ENCODE results near the gene RSAD1. TPM values are rescaled to one million over a fixed set of nuclear protein-coding genes. Genes with fewer than 3 reads are reported as not detected.
A peak's percentile ranks its signal among the peaks of the same experiment; 100 is the strongest.

The RSAD1 gene
- total and polyA plus RNA-seq, 3 experiments from 2014 or later = 45.7 to 66.4 (median 46.8) TPM

DNA sequence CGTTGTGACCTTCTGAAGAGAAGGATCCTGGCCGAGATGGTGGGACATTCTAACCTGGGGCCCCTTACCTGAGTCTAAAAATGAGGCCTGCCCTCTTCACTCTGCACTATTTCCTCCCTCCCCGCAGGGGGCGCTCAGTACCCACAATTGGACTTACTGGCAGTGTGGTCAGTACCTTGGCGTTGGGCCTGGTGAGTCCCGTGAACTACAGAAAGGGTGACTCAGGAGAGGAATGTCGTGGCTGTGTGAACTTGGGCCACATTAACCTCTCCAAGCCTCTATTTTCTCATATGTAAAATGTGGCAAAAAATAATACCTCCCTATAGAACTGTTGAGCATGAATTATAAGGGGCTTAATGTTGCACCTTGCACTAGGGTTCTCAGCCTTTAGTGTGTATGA is 3.9 kb downstream of the RSAD1 start:
- POLR2A ChIA-PET = no interaction called here
- CTCF ChIA-PET = interaction anchor here (0.6 to 1.1 kb wide), 5 partner anchors 10 to 390 kb away, joined by 3 to 5 read pairs (median 3); no protein-coding TSS in a partner anchor
- no peaks in the 10 kb centered on the region for H3K27me3 Mint-ChIP-seq

DNA sequence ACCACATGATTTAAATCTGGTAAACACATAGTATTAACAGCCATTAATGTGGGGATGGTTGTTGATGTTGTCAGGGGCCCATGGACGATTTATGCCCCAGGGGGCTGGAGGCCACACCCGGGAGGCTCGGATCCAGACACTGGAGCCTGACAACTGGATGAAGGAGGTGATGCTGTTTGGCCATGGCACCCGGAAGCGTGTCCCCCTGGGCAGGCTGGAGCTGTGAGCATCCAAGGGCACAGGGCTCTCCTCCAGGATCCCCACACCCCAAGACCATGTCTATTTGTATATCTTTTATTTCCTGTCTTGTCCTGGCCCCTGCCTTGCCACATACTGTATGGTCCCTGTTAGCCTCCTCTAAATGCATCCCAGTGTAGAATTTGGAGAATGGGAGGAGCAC is 4.6 kb downstream of the RSAD1 start:
- H3K4me3 Mint-ChIP-seq = no peak overlapping the region
- ChIA-PET CTCF (interaction anchor here (0.6 to 1.3 kb wide), 3 partner anchors 10 to 211 kb away, joined by 3 to 5 read pairs (median 4); no protein-coding TSS in a partner anchor), POLR2A (interaction anchor here (0.7 kb wide), 1 partner anchor 312 kb away, joined by 3 read pairs; no protein-coding TSS in a partner anchor)

More for the DNA sequence above, 3.9 kb downstream of the RSAD1 start:
- peak; percentile 53 to 74 (median 60) for DNase-seq
- Histone ChIP-seq H3K4me1 (ENCODE audit: insufficient read depth, low read length) (peaks cover 16% of the 10 kb centered on the region), H3K4me3 (ENCODE audit: low read length) (no peak overlapping the region), H3K36me3 (ENCODE audit: insufficient read depth, low read length) (peaks cover 13% of the 10 kb centered on the region), H3K27ac (ENCODE audit: low read depth, low read length) (no peak overlapping the region), H3K9me3 (ENCODE audit: low read length) (no peaks in the 10 kb centered on the region), H3K27me3 (ENCODE audit: insufficient read depth, low read length, poor library complexity, severe bottlenecking) (no peaks in the 10 kb centered on the region)
- Mint-ChIP-seq H3K27ac (peak overlapping the region; percentile 17 to 90 (median 63)), H3K4me3 (peak overlapping the region in 1 of 7 donors; percentile 50), H3K36me3 (peaks cover 2 to 54% (median 3%) of the 10 kb centered on the region in 3 donors), H3K9me3 (no peaks in the 10 kb centered on the region), H3K4me1 (peaks cover 17 to 35% (median 32%) of the 10 kb centered on the region in 3 donors)

DNA sequence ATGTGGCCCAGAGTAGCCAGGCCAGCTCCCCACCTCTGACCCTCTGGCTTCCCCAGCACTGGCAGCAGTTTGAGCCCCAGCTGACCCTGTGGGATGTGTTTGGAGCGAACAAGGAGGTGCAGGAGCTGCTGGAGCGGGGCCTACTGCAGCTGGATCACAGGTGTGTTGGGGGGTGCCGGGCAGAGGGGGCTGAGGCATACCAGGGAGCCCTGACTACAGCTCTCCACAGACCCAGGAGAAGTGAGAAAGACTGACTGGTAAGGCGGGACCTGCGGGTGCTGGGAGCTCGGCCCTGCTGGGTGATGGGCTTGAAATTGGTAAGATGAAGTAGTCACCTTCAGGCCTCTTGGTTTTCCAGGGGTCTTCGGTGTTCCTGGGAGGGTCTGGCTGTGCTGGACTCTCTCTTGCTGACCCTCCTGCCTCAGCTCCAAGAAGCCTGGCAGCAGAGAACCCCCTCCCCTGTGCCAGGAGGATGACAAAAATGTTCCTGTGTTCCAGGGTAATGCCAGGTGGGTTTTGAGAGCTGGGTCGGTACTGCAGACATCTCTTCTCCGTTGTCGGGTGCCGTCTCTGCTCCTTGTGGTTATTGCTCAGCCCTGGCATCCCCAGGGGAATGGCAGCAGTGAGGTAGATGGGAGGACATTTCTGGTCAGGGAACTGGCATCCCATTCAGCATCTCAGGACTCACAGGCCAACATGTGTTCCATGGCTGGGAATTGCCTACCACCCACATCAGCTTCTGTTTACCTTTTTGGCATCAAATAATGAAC is 5.9 kb downstream of the RSAD1 start:
- peaks cover 11 to 23% (median 21%) of the 10 kb centered on the region in 3 donors for H3K4me1 Mint-ChIP-seq
- no peak overlapping the region for H3K4me3 Mint-ChIP-seq
- H3K9me3 Mint-ChIP-seq = no peaks in the 10 kb centered on the region
- Histone ChIP-seq H3K27ac (ENCODE audit: low read depth, low read length) (no peak overlapping the region), H3K4me3 (ENCODE audit: low read length) (no peak overlapping the region), H3K9me3 (ENCODE audit: low read length) (no peaks in the 10 kb centered on the region), H3K36me3 (ENCODE audit: insufficient read depth, low read length) (peaks cover 13% of the 10 kb centered on the region), H3K27me3 (ENCODE audit: insufficient read depth, low read length, poor library complexity, severe bottlenecking) (no peaks in the 10 kb centered on the region), H3K4me1 (ENCODE audit: insufficient read depth, low read length) (peaks cover 7% of the 10 kb centered on the region)
- no peaks in the 10 kb centered on the region for H3K27me3 Mint-ChIP-seq
- ChIA-PET CTCF (interaction anchor here (1.1 to 1.3 kb wide), 3 partner anchors 11 to 123 kb away, joined by 3 to 4 read pairs (median 3); no protein-coding TSS in a partner anchor), POLR2A (interaction anchor here (0.6 kb wide), 1 partner anchor 63 kb away, joined by 6 read pairs; no protein-coding TSS in a partner anchor)
- H3K36me3 Mint-ChIP-seq = peaks cover 2 to 54% (median 3%) of the 10 kb centered on the region in 3 donors
- DNase-seq = no peak
- peak overlapping the region in 2 of 8 donors; percentile 4 to 73 for H3K27ac Mint-ChIP-seq

More for the DNA sequence above, 4.6 kb downstream of the RSAD1 start:
- Mint-ChIP-seq H3K27me3 (no peaks in the 10 kb centered on the region), H3K27ac (no peak overlapping the region), H3K4me1 (peaks cover 15 to 31% (median 28%) of the 10 kb centered on the region in 3 donors), H3K36me3 (peaks cover 2 to 54% (median 3%) of the 10 kb centered on the region in 3 donors), H3K9me3 (no peaks in the 10 kb centered on the region)
- H3K36me3 ChIP-seq (ENCODE audit: insufficient read depth, low read length) = peaks cover 13% of the 10 kb centered on the region
- H3K9me3 ChIP-seq (ENCODE audit: low read length) = no peaks in the 10 kb centered on the region
- H3K27me3 ChIP-seq (ENCODE audit: insufficient read depth, low read length, poor library complexity, severe bottlenecking) = no peaks in the 10 kb centered on the region
- no peak overlapping the region for H3K27ac ChIP-seq (ENCODE audit: low read depth, low read length)
- peaks cover 10% of the 10 kb centered on the region for H3K4me1 ChIP-seq (ENCODE audit: insufficient read depth, low read length)
- H3K4me3 ChIP-seq (ENCODE audit: low read length) = no peak overlapping the region
- DNase-seq = no peak

DNA sequence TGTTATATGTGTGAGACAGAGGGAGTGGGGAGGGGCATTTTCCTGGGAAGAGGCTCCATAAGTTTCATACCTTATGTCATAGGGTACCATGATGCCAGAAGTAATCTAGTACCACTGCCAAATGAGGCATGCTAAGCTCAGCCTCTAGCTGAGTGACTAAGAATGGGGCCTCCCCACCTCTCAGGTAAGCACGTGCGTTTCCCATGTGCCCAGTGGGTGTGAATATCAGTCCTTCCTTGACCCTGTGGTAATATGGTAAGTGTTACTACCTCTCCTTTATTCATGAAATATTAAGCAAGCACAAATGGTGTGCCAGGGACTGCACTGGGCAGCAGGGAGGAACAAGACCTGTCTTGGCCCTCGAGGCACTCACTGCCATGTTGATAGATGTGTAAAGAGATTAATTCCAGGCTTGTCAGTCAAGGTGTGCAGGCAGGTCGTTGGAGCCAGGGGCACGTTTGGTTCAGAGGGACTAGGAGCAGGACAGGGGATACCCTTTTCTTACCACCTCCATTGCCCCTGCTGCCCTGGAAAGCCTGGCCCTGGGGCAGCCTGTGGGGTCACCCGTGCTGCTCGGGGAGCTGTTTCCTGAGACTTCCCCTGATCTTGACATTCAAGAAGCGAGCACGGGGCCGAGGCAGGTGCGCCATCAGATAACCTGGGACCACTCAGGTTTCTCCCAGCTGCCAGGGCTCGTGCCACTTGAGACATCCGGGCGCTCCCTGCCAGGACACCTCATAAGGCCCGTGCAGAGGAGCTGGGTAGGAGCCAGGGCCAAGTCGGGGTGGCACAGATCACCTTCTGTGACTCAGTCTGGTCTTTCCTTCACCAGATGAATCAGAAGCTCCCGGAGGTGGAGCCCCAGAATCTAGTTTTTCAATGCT is 8.8 kb downstream of the RSAD1 start:
- ChIA-PET POLR2A (no interaction called here), CTCF (interaction anchor here (1.0 to 1.2 kb wide), 2 partner anchors 8 to 14 kb away, joined by 3 to 4 read pairs; no protein-coding TSS in a partner anchor)
- Mint-ChIP-seq H3K4me1 (peaks cover 0 to 4% (median 4%) of the 10 kb centered on the region in 3 donors), H3K36me3 (peaks cover 2 to 46% (median 3%) of the 10 kb centered on the region in 3 donors), H3K4me3 (no peak overlapping the region), H3K9me3 (no peaks in the 10 kb centered on the region), H3K27ac (no peak overlapping the region), H3K27me3 (no peaks in the 10 kb centered on the region)
- H3K4me3 ChIP-seq (ENCODE audit: low read length) = no peak overlapping the region
- H3K4me1 ChIP-seq (ENCODE audit: insufficient read depth, low read length) = no peaks in the 10 kb centered on the region
- no peaks in the 10 kb centered on the region for H3K27me3 ChIP-seq (ENCODE audit: insufficient read depth, low read length, poor library complexity, severe bottlenecking)
- H3K27ac ChIP-seq (ENCODE audit: low read depth, low read length) = no peak overlapping the region
- peaks cover 8% of the 10 kb centered on the region for H3K36me3 ChIP-seq (ENCODE audit: insufficient read depth, low read length)
- no peaks in the 10 kb centered on the region for H3K9me3 ChIP-seq (ENCODE audit: low read length)
- DNase-seq = no peak

DNA sequence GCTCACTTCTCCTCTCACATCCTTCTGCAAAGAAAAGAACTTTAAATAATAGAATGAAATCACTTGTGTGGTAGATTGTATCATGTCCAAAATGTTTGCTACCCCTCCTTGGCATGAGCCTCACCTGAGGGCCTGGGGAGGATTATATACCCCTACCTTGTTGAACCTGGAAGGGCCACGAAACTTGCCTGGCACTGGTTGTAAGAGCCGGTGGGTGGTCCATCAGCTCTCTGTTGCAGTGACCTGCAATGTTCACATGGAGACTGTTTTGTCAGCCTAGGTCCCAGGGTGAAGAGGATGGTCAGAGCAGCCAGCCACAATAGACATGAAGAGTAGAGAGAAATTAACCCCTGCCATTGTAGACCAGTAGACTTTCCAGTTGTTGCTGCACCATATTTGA is 10.2 kb downstream of the RSAD1 start:
- DNase-seq = no peak
- H3K4me1 ChIP-seq (ENCODE audit: insufficient read depth, low read length) = no peaks in the 10 kb centered on the region
- Mint-ChIP-seq H3K36me3 (peaks cover 0 to 33% (median 0%) of the 10 kb centered on the region in 3 donors), H3K27ac (peak overlapping the region in 1 of 8 donors; percentile 65), H3K9me3 (no peaks in the 10 kb centered on the region), H3K27me3 (no peaks in the 10 kb centered on the region), H3K4me3 (no peak overlapping the region), H3K4me1 (no peaks in the 10 kb centered on the region)
- H3K4me3 ChIP-seq (ENCODE audit: low read length) = no peak overlapping the region
- POLR2A ChIA-PET = no interaction called here
- H3K9me3 ChIP-seq (ENCODE audit: low read length) = no peaks in the 10 kb centered on the region
- no peak overlapping the region for H3K27ac ChIP-seq (ENCODE audit: low read depth, low read length)
- no peaks in the 10 kb centered on the region for H3K27me3 ChIP-seq (ENCODE audit: insufficient read depth, low read length, poor library complexity, severe bottlenecking)
- CTCF ChIA-PET = interaction anchor here (0.9 to 1.0 kb wide), 2 partner anchors 10 to 127 kb away, joined by 3 read pairs; no protein-coding TSS in a partner anchor
- peaks cover 8% of the 10 kb centered on the region for H3K36me3 ChIP-seq (ENCODE audit: insufficient read depth, low read length)

DNA sequence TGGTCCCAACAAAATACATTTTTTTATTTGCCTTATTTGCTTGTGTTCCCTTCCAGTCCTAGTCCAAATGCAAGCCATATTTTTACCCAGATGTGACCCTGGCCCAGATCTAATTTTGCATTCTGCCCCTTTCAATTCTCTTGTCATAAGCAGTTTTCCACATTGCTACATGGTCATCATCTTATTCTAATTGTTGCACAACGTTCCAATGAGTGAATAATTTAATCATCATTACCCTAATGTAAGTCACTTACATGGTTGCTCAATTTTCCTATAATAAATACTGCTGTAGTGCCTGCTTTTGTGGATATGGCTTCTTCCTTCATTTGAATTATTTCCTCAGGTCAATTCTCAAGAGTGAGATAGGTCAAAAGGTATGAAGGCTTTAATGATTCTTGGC is 12.8 kb downstream of the RSAD1 start:
- DNase-seq = no peak
- CTCF ChIA-PET = no interaction called here
- Histone ChIP-seq H3K36me3 (ENCODE audit: insufficient read depth, low read length) (no peaks in the 10 kb centered on the region), H3K4me1 (ENCODE audit: insufficient read depth, low read length) (no peaks in the 10 kb centered on the region), H3K27me3 (ENCODE audit: insufficient read depth, low read length, poor library complexity, severe bottlenecking) (no peaks in the 10 kb centered on the region), H3K27ac (ENCODE audit: low read depth, low read length) (no peak overlapping the region), H3K9me3 (ENCODE audit: low read length) (no peaks in the 10 kb centered on the region), H3K4me3 (ENCODE audit: low read length) (no peak overlapping the region)
- peaks cover 0 to 10% (median 0%) of the 10 kb centered on the region in 3 donors for H3K36me3 Mint-ChIP-seq
- no peaks in the 10 kb centered on the region for H3K9me3 Mint-ChIP-seq
- POLR2A ChIA-PET = no interaction called here
- H3K27me3 Mint-ChIP-seq = no peaks in the 10 kb centered on the region
- no peak overlapping the region for H3K27ac Mint-ChIP-seq
- no peak overlapping the region for H3K4me3 Mint-ChIP-seq
- H3K4me1 Mint-ChIP-seq = no peaks in the 10 kb centered on the region

DNA sequence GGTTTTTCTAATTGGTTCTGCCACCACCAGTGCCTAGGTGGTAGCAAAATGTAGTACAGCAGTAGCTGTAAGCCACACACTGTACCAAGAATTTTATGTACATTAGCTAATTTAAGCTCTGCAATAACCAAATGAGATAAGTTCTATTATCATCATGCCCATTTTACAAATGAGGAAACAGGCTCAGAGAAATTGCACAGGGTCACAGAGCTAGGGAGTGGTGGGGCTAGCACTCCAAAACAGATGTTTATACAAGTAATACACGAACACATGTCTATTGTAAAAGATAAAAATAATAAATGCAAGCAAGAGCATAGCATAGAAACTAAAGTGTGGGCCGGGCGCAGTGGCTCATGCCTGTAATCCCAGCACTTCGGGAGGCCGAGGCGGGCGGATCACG is 13.6 kb downstream of the RSAD1 start:
- H3K36me3 Mint-ChIP-seq = peaks cover 0 to 7% (median 0%) of the 10 kb centered on the region in 3 donors
- no peaks in the 10 kb centered on the region for H3K4me1 Mint-ChIP-seq
- no peaks in the 10 kb centered on the region for H3K27me3 Mint-ChIP-seq
- ChIA-PET CTCF (no interaction called here), POLR2A (no interaction called here)
- H3K4me1 ChIP-seq (ENCODE audit: insufficient read depth, low read length) = no peaks in the 10 kb centered on the region
- no peaks in the 10 kb centered on the region for H3K36me3 ChIP-seq (ENCODE audit: insufficient read depth, low read length)
- H3K27me3 ChIP-seq (ENCODE audit: insufficient read depth, low read length, poor library complexity, severe bottlenecking) = no peaks in the 10 kb centered on the region
- no peaks in the 10 kb centered on the region for H3K9me3 ChIP-seq (ENCODE audit: low read length)
- H3K9me3 Mint-ChIP-seq = no peaks in the 10 kb centered on the region
- DNase-seq = no peak
- no peak overlapping the region for H3K27ac ChIP-seq (ENCODE audit: low read depth, low read length)
- H3K4me3 ChIP-seq (ENCODE audit: low read length) = no peak overlapping the region
- no peak overlapping the region for H3K27ac Mint-ChIP-seq
- H3K4me3 Mint-ChIP-seq = no peak overlapping the region

Measured in CD8-positive, alpha-beta memory T cell (primary cell).